Measurements from ENCODE around the gene RABL6.
"Not testable (repeated sequence)": the region's sequence is repeated elsewhere in the genome, so short reads cannot be mapped to it uniquely, and the experiment has no call there.

RABL6 gene, protein sequence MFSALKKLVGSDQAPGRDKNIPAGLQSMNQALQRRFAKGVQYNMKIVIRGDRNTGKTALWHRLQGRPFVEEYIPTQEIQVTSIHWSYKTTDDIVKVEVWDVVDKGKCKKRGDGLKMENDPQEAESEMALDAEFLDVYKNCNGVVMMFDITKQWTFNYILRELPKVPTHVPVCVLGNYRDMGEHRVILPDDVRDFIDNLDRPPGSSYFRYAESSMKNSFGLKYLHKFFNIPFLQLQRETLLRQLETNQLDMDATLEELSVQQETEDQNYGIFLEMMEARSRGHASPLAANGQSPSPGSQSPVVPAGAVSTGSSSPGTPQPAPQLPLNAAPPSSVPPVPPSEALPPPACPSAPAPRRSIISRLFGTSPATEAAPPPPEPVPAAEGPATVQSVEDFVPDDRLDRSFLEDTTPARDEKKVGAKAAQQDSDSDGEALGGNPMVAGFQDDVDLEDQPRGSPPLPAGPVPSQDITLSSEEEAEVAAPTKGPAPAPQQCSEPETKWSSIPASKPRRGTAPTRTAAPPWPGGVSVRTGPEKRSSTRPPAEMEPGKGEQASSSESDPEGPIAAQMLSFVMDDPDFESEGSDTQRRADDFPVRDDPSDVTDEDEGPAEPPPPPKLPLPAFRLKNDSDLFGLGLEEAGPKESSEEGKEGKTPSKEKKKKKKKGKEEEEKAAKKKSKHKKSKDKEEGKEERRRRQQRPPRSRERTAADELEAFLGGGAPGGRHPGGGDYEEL

DNA sequence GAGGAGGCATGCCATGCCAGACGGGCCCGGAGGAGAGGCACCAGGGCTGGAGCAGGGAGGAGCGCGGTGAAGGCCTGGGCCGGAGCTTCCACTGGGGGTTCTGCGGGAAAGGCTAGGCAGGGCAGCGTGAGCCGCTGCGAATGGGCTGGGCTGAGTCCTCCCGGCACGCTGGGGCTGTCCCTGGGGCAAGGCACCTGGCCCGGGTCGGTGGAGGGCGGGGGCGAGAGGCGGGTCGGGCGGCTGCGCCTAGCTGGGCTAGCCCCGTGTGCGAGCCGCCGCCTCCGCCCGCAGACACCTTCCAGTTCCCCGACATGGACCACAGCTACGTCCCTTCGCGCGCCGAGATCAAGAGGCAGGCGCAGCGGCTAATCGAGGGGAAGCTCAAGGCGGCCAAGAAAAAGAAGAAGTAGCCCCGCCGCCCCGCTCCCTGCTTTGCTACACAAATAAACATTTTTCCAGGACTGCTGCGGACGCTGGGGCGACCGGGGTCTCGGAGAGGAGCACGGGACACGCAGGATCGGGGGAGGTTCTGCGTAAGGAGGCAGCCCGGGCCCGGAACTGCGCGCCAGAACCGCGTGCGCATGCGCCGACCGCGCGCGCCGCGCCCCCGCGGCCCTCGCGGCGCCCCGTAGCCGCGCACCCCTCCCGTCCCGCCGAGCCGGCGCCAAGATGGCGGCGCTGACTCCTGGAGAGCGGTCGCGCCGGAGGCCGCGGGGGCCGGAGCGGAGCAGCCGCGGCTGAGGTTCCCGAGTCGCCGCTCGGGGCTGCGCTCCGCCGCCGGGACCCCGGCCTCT lies at the start of gene RABL6:
TSS of gene RABL6 (plus strand) at position 668 of the 794 bp plus-strand sequence. CDS start 249 bp downstream, outside the sequence.
- peak; percentile 77 for DNase-seq (ENCODE audit: low spot score)

DNA sequence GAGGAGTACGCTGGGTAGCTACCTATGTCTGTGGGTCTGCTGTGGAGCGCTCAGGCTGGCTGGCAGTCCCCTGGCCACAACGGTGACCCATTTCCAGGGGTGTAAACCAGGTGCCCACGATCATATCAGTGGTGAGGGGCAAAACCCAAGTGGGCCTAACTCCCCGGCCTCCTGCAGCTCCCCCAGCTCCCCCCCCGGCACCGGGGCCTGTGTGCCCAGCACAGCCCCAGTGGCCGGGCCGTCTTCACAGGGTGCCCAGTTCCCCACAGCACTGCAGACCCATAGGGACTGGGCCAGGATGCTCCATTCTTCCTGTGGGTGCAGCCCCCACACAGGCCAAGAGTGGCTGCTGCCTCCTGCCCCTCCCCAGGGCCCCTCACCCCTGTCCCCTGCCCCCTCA lies 48.7 kb upstream of the RABL6 start:
- DNase-seq (ENCODE audit: low spot score) = no peak

DNA sequence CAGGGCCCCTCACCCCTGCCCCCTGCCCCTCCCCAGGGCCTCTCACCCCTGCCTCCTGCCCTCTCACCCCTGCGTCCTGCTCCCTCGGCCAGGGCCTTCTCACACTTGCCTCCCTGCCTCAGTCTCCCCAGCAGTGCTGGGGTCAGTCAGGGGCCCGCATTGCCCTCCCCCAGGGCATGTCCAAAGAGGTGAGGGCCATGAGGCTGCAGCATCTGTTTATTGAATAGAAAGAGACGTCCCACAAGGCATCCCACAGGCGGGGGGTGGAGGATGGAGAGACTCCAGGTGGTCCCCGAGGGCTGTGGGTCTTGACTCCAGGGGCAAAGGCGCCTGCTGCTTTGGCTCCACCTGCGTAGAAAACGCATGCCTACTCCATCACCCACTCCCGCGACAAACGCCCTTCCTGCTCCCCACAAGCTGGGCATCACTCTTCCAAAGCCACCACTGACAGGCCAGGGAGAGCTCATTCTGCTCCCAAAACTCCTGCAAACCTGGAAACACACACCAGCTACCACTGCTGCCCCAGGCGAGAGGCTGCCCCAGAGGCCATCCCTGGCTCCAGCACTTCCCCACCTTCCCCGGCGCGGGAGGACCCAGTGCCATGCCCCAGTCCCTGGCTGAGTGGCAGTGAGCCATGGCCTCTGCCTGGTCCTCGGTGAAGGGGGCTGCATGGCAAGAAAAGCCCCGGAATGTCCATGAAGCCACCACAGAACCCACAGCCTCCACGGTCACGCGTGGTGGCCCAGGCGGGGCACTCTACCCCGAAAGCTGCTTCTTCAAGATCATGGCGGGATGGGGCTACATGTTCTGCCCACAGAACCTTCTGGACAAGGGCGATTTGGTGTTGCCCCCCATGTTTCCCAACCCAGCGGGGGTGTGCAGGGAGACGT lies 48.1 kb upstream of the RABL6 start:
- no peak for DNase-seq (ENCODE audit: low spot score)

DNA sequence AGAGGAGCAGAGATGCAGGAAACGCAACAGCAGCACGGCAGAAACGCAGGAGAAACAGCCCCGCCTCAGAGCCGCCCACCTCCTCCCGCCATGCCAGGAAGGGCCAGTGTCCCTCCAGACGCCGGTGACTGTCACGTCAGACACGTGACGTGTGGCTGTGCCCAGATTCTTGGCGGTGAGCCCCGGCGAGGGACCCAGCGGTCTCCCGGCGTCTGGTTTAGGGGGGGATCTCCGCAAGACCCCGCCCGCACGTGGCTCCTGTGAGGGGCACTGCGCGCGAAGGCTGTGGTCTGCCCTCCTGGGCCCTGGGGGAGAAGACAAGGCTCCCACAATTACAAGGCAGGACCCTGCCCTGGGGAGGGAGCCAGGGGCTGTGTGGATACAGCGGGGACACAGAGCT lies 47.3 kb upstream of the RABL6 start:
- DNase-seq (ENCODE audit: low spot score) = no peak

DNA sequence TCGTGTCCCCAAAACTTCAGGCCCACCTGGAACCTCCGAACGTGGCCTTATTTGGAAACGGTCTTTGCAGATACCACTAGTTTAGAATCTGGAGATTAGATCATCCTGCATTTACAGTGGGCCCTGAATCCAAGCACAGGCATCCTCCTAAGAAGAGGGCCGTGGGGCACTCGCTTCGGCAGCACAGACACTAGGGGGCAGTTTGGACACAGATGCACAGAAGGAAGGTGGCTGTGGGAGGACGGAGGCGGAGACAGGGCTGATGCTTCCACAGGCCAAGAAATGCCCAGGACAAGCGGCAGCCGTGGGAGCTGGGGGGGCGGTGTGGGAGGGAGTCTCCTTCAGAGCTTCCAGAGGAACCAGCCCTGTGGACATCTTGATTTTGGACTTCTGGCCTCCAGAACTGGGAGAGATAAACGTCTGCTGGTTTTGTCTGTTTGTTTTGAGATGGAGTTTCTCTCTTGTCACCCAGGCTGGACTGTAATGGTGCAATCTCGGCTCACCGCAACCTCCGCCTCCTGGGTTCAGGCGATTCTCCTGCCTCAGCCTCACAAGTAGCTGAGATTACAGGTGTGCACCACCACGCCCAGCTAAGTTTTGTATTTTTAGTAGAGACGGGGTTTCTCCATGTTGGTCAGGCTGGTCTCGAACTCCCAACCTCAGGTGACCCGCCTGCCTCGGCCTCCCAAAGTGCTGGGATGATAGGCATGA lies 46.8 kb upstream of the RABL6 start:
- DNase-seq (ENCODE audit: low spot score) = peak; percentile 36

DNA sequence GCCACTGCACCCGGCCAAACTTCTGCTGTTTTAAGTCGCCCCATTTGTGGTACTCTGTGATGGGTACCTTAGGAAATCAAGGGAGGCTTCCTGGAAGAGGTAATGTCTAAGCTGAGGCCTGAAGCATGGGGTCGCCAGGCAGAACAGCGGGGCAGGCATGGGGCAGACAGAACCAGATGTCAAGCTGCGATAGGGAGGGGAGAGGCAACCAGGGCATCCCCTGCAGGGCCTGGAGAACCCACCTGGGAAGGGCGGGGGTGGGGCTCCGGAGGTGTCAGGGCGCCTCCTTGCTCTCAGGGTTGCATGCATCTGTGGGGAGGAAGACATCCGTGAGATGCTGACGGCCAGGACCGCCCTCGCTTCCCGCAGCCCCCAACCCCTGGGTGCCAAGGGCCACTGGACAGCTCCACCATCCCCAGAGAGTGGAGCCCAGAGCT lies 46.2 kb upstream of the RABL6 start:
- DNase-seq (ENCODE audit: low spot score) = no peak

DNA sequence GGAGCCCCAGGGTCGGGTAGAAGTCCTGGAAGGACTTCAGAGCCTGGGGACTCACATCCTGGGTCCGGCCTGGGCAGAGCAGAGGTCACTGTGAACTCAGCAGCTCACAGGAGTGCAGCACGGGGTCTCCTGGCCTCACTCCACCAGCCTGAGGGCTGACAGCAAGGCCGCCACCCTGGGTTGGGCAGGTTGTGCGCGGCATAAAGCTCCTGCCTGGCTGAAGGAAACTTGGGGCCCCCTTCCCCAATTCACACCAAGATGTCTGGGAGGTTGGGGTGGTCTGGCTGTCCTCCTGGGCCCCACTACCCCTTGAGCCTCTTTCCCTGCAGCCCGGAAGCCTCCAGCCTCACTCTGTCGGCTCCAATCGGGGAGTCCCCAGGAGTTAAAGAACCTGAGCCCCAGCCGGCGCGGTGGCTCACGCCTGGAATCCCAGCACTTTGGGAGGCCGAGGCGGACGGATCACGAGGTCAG lies 45.5 kb upstream of the RABL6 start:
- DNase-seq (ENCODE audit: low spot score) = no peak

DNA sequence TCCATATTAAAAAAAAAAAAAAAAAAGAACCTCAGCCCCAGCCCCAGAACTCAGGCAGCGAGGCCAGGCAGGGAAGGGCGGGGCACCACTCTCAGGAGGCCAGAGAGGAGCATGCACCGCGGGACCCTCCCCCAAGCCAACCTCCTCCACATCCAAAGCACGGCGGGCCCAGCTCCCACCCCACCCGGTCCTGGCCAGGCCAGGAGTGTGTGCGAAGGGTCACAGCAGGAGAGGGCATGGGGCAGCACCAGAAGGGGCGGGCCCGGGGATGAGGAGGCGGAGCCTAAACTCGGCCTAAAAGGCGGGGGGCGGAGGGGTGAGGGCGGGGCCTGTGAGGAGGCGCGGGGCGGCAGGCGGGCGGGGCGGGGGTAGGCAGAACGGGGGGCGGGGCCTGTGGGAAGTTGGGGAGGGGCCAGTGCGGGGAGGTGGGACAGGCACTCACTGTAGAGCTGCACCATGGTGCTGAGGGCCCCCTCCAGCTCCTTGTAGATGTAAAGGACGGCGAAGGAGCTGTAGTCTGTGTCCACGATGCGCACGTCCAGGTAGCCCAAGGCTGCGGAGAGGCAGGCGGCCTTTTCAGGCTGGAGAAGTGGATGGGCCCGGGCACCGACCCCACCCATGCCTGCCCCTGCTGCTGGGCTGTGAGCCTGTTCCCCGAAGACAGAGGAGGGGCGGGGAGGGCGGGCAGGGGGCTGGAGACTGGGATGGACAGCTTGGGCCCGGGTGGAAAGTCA lies 44.7 kb upstream of the RABL6 start:
- peak; percentile 56 for DNase-seq (ENCODE audit: low spot score)

DNA sequence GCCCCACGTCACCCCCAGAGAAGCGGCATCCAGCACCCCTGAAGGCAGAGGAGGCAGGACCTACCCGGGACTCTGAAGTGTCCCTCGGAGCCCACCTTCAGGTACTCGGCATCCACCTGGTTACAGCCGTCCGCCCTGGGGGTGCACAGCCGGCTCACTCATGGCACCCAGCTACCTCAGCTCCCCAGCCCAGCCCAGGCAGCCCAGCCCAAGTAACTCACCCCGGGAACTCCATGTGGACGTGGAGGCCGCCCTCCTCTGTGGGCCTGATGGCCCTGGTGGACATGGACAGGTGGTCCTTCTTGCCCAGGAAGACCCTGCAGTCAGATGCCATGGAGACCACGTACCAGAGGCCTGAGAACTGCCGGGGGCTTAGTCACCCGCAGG lies 44.1 kb upstream of the RABL6 start:
- no peak for DNase-seq (ENCODE audit: low spot score)

DNA sequence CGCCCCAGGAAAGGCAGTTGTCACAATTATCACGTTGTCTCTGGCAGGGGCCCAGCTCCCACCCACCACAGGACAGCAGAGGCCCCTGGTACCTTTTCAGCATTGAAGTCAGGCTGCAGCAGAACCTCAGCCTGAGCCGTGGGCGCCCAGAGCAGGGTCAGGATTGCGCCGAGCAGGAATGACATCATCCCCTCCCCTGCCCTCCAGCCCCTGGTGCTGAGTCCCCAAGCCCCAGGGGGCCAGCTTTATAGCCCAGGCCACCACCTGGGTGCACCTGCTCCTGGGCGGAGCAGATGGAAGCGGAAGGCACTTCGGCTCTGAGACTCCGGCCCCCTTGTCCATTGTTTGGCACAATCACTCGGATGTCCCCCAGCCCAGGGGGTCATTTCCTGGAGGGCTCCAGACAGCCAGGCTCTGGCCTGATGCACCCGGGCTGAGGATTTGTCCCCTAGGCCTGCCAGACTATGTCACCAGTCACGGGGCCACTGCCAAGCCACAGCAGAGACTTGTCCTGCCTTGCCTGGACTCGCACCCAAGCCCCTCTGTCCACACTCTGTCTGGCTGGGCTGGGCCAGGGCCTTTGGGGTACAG lies 43.4 kb upstream of the RABL6 start, which contains the start of gene LCN15:
TSS of gene LCN15 (minus strand) at position 218 of the 591 bp plus-strand sequence. CDS start at position 188, 30 bp downstream.
- no peak for DNase-seq (ENCODE audit: low spot score)

DNA sequence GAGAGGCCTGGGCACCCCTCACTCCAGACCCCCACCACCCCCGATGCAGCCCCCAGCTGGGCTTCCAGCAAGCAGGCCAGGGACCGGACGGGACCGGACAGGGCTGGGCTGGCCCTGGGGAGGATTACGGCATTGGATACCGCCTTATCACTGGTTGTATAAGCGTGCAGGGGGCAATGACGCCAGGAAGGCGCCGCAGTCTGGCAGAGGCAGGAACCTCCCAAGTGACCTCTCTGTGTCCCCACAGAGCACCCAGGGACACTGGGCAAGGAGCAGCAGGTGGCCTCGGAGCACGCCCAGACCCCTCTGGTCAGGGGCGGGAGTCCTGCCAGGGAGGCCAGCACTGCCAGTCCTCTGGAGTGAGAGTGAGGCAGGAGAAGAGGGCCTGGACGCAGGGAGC lies 42.7 kb upstream of the RABL6 start:
- DNase-seq (ENCODE audit: low spot score) = no peak

DNA sequence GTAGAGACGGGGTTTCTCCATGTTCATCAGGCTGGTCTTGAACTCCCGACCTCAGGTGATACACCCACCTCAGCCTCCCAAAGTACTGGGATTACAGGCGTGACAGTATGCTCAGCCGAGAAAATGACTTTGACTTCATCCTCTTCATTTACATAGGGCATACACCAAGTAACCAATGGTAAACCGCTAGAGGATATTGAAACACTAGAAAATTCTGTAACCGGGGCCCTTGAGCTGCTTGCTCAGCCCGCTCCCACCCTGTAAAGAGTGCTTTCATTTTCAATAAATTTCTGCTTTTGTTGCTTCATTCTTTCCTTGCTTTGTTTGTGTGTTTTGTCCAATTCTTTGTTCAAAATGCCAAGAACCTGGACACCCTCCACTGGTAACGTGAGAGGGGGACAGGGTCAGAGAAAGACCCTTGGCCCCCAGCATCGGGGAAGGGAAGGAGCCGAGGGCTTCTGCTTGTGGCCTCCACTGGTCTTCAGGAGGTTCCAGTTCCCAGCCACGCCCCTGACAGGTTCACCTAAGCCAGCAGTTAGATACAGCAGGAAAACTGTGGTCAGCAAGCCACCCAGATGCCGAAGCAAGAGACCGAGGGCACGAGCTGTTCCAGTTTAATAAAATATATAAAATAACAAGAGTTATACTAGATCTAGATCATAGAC lies 41.9 kb upstream of the RABL6 start:
- not testable (repeated sequence) for DNase-seq (ENCODE audit: low spot score)

DNA sequence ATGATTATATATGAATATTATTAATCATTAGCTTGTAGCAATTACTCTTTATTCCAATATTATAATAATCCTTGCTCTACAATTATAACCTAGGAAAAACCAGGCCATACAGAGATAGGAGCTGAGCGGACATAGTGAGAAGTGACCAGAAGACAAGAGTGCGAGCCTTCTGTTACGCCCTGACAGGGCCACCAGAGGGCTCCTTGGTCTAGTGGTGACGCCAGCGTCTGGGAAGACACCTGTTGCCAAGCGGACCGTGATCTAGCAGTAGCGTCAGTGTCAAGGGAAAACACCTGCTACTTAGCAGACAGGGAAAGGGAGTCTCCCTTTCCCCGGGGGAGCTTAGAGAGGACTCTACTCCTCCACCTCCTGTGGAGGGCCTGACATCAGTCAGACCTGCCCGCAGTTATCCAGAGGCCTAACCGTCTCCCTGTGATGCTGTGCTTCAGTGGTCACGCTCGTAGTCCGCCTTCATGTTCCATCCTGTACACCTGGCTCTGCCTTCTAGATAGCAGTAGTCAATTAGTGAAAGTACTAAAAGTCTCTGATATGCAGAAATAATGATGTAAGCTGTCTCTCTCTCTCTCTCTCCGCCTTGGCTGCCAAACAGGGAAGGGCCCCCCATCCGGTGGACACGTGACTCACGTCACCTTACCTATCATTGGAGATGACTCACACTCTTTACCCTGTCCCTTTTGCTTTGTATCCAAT lies 41.2 kb upstream of the RABL6 start:
- DNase-seq (ENCODE audit: low spot score) = peak; percentile 53

DNA sequence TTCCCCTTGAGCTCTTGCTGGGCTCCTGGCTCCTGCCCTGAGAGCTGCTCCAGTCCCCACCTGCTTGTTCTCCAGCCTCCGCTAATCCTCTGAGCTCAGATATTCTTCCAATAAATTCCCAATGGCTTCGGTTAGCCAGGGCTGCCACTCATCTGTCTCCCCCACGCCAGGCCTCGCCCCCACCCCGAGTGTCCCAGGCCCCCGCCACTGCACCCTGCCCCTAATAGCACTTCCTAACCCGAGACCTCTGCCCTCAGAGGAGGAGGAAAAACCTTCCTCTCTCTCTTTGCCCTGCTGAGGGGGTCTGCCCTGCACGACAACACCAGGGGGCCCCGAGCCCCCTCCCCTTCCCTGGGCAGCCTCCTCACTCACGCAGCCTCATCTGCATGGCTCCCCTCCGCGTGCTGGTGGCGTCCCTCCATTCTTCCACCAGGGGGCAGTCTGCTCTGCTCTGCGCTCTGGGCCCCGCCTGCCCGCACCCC lies 38.0 kb upstream of the RABL6 start:
- peak; percentile 53 for DNase-seq (ENCODE audit: low spot score)

DNA sequence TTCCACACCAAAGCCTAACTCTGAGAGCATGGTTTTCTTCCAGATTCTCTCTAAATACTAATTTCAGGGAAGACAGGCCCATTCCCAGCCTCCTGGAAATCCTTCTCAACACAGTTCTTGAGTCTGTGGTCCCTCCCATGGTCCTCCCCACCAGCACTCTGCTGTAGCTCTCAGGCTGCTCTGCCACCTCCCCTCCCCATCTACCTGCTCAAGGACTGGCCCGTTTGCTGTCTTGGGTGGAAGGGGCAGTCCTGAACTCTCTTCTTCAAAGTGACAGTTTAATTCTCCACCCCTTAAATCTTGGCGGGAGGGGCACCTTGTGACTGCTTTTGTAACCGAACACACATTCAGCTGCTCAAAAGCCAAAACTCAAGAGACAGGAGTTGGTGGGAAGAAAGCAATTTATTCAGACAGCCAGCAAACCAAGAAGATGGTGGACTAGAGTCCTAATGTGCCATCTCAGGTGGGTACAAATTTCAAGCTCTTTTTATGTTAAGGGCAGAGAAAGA lies 35.8 kb upstream of the RABL6 start:
- no peak for DNase-seq (ENCODE audit: low spot score)

DNA sequence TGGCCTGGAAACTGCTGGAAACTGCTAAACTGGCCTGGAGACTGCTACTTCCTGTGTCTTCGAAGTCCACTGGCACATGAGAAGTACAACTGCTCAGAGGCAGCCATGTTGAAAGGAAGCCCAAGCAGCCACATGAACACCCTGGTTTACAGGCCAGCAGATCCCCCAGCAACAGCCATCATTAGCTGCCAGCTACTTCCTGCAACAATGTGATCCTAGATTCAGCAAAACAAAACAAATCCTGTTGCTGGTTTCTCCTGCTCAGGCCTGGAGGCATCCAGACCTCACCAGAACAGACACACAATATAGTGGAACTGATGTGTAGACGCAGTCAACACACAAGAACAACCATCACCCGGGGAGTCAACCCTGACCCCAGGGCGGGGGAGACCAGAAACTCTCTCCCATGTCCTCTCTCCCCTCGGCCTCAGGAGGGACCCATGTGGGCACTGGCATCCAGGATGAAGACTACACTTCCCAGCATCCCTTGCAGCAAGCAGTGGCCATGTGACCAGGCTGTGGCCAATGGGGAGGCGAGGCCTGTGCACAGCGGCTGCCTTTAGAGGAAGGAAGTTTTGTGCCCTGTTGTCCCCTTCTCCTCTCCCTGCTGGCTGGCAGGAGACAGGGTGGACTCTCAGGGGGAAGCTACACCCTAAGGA lies 34.2 kb upstream of the RABL6 start:
- peak; percentile 22 for DNase-seq (ENCODE audit: low spot score)

DNA sequence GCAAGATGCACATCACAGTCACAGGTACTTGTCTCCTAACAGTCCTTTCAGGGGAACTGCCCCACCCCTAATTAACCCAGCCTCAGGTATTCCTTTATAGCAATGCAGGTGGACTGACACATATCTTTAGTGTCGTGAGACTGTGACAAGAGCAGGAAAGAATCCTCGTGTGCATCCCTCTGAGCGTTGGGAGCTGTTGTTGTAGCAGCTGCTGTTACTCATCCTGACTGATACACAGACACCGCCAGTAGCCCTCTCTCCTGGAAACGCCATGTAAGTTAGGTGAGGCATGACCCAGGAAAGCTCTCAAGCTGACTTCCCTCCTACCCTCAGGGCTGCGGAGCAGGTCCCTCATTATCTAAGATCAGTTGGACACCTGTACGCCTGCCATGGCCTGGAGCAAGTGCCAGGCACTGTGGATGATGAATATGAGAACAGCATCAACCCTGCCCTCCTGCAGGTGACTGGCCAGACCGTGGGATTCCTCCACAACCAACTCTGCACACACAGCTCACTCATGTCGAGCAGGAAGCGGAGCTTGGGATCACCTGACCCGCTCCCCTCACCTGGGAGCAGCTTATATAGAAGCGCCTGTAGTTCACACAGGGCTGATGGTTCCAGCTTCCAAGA lies 33.2 kb upstream of the RABL6 start:
- DNase-seq (ENCODE audit: low spot score) = no peak
